Stimulated activated CD8-positive, alpha-beta memory T cell treated with anti-CD3 and anti-CD28 coated beads, Interleukin-7, amount 100 ng/mL, for 48 hours (primary cell): Measurements from ENCODE around the gene DNAI1.
"Not testable (repeated sequence)": the region's sequence is repeated elsewhere in the genome, so short reads cannot be mapped to it uniquely, and the experiment has no call there.

Source experiments
- DNase-seq, 2 donors: peaks; one replicate each; pipeline ENCODE4 v3.0.0-alpha.2; 2020; ENCODE audit warnings: low read depth in 1 of 2; ENCODE audit errors: extremely low read depth in 1 of 2

Gene DNAI1

DNA sequence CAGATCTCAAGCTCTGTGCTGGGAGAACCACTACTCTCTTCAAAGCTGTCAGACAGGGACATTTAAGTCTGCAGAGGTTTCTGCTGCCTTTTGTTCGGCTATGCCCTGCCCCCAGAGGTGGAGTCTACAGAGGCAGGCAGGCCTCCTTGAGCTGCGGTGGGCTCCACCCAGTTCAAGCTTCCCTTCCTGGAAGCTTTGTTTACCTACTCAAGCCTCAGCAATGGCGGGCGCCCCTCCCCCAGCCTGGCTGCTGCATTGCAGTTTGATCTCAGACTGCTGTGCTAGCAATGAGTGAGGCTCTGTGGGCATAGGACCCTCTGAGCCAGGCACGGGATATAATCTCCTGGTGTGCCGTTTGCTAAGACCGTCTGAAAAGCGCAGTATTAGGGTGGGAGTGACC lies 73.4 kb downstream of the DNAI1 start:
- not testable (repeated sequence) for DNase-seq

- DNase-seq, result no peak
Observed at GRCh38 chr9:34536685-34537084, 78.1 kb downstream of the DNAI1 start.

- DNase-seq, result no peak
Observed at GRCh38 chr9:34540827-34541226, 82.2 kb downstream of the DNAI1 start.

GRCh38 chr9:34541540-34541939 lies 82.9 kb downstream of the DNAI1 start:
- no peak for DNase-seq

DNA sequence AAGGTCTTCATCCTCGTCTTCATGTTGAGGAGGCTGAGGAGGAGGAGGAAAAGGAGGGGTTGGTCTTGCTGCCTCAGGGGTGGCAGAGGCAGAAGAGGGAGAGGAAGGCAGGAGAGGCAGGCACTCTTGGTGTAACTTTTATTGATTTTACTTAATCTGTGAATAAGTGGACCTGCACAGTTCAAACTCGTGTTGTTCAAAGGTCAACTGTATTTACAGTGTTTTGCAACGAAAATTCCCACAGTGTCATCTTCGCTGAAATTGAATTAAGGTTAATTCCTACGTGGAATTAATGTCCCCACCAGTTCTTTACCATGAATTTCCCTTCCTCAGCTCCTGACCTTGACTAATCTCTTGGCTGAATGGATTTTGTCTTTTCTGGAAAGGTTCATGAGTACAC lies 85.4 kb downstream of the DNAI1 start:
- DNase-seq, result no peak

DNA sequence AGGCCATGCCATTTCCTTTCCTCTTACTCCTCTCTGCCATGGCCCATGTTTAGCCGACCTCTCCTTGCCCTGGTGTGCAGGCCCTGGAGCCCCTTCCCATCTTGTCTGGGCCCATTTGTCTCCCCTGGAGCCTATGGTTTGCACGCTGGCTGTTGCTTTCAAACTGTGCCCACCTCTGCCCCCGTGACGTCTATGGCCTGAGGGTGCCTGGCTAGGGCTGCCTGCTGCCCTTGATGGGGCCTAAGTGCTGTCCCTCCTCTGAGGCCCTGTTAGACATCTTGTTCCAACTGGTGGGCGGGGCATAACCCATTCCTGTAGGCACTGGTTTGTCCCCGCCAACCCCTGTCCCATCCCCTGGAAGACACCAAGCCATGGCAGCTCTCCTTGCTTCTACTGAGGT lies 86.9 kb downstream of the DNAI1 start:
- DNase-seq, result no peak

DNA sequence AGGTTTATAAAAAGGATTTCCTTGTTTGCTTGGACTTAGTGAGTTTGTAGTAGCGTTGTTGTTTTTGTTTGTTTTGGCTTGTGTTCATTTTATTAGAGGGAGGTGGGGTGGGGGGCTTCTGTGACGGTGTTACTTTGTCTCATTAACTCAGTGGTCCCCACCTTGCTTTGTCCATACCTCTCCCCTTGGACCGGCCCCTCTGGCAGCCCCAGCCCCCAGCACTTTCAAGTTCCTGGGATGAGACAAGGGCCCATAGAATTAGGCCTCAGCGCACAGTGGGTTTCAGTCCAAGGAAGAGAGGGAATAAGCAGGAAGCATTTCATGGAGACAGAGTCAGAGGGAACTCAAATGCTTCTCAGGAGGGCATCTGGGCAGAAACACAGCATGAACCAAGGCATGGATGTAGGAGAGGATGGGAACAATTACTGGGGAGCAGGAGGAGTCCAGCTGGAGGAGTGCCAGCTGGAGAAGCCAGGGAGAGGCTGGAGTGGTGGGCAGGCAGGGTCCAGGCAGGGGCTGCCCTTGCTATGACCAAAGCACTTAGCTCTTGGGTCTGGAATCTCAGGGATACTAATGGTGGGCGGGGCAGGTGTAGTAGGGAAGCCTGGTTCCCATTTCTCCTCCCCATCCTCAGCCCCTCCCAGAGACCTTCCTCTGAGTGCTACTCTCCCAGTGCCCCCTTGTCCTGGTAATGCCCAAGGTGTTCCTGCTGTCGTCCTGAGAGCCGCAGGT lies 87.7 kb downstream of the DNAI1 start:
- no peak for DNase-seq

- peak; percentile 21 to 59 for DNase-seq
Observed at GRCh38 chr9:34546834-34547827, 88.5 kb downstream of the DNAI1 start.

DNA sequence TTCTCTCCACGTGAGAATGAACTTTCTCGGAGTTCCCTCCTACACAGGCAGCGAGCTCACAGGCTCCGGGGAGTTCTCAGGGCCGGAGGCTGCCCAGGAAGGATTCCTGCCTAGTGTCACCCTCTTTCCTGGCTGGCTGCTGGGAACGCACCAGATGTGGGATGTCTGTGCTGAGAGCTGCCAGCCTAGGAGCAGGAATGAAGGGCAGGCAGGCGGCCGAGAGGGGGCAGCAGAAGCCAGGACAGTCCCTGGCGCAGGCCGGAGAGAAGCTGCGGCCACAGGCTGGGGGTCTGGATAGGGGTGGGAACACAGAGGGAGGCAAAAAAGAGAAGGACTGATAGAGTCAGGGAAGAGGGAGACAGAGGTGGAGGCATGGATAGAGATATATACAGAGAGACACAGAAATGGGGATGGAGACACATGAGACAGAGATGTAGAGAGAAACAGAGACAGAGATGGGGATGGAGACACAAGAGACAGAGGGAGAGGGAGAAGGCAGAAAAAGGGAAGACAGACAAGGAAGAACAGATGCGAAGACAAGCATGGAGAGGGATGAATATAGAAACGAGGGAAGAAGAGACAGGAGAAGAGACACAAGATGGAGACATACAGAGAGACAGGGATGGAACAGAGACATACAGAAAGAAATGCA lies 89.5 kb downstream of the DNAI1 start:
- no peak for DNase-seq

DNA sequence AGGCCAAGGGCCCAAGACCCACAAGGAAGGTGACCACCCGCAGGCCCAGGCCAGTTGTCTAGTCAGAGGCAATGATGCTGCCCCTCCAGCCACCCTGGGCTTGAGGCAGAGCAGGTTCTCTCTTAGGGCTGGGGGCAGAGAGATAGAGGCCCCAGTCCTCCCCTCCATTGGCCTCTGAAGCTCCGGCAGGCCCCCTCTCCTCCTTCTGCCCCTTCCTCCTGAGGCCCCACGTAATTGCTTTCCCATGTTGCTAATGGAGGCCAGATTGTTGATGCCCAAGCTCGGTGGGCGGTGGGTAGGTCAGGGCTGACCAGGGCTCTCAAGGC lies 90.8 kb downstream of the DNAI1 start:
- no peak for DNase-seq

DNA sequence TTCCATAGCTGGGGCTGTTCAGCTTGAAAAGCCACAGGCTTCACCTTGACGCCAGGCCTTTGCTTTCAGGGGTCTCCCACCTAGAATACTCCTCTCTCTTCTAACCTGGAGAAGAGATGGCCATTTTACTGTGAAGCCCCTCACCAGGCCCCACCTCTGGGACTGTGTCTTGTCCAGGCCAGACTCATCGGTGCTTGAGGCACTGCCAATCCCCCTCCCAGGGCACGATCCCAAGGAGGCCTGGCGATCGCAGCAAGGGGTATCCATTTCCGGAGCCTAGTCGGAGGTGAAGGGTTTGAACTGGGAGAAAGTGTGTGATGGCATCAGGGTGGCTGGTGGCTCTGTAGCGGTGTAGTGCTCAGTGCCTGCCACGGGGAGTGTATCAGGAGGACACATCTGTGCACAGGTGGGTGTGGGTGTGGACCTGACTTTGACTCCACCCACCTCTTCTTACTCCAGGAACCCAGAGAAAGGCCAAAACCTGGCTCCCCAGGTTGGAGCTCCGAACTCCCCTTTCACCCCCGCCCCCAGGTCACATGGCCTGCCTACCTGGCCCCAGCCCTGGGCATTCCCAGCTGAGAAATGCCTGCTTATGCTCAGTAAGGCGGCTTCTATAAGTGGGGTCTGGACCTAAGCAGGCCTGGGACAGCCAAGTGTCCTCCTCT lies 91.5 kb downstream of the DNAI1 start:
- DNase-seq, result no peak

- DNase-seq, result no peak
Observed at GRCh38 chr9:34550681-34551270, 92.2 kb downstream of the DNAI1 start.

DNA sequence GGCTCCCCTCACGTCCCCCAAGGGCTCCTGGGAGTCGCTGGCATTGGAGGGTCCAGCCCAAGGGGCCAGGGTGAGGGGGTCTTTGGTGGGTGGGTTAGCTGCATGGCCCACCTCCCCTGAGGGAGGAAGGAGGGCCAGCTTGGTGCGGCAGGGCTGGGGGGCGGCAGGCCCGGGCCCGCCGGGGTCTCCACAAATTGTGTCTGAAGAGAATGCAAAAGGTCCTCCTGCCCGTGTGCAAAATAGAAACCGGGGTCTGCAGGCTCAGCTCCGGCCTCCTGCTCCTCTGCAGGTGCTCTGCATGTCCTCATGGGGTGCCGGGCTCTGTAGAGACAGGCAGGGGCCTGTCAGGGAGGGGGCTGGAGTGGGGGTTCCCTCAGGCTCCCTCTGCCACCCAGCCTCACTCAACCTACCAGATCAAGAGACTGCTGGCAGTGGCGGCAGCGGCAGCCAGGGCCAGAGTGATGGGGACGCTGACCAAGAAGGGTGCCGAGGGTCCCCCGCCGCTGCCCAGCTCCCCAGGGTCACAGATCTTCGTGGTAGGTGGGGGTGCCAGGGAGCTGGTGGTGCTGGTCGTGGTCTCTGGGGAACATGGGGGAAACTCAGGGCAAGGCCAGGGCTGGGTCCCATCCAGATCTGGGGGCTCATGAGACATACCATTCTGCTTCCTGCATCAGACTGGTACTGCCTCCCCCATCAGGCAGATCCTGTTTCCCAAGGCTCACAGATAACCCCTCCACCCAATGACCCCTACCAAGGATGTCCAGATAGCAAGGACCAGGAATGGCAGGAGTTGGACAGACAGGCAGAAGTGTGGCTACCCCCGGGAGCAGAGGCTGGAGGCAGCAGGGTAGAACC lies 93.4 kb downstream of the DNAI1 start:
- DNase-seq, result no peak

- no peak for DNase-seq
Observed at GRCh38 chr9:34552606-34552981, 94.0 kb downstream of the DNAI1 start.

DNA sequence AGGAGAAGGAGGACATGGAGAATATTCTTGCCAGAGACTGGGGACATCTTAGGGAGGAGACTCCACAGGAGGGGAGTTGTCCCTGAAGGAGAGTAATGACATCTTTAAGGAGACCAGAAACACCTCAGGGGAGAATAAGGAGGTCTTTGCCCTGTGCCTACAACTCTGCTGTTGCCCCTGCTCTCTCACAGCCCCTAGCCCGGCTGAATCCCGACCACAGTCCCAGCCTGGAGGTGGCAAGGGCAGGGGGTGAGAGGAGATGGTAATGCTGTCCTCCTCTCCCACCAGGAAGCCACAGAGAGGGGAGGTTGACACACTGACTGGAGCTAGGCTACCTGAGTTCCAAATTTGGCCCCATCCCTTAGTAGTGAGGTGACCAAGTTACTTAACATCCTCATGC lies 94.4 kb downstream of the DNAI1 start:
- DNase-seq, result no peak

DNA sequence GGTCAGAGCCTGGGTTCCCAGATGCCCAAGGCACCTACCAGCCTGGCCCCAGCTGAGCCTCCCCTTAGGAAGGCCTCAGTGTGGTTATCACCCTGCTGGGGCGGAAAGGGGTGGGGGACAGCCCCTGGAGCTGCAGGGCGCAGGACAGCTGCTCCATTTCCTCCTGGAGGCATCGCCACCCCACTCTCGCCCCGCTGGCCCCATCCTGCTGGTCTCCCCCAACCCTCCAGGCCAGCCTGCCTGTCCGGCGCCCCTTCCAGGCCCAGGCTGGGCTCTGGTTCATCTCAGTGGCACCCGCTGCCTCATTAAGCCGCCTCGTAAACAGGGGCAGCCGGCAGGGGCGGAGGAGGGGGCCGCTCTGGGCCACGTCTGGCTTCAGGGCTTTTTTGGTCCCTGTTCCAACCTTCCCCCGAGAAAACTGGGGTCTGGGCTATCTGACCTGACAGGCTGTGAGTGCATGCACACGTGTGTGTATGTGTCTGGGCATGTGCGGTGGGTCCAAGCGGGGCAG lies 95.0 kb downstream of the DNAI1 start:
- DNase-seq, result no peak

- no peak for DNase-seq
Observed at GRCh38 chr9:34554211-34555001, 95.8 kb downstream of the DNAI1 start.

DNA sequence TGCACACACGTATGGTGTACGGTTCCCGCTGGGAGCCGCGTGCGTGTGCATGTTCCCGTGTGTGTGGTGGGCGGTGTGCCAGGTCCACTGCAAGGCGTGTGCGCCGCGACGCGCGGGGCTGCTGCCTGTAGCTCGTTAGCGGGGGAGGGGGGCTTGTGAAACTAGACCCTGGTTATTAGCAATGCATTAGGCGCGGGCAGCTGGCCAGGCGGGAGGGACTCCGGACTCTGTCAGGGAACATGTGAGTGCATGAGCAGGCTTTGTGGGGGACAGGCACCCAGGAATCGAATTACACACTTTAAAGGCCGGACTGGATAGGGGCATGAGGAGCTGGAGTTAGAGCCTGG lies 96.4 kb downstream of the DNAI1 start:
- DNase-seq, result no peak

DNA sequence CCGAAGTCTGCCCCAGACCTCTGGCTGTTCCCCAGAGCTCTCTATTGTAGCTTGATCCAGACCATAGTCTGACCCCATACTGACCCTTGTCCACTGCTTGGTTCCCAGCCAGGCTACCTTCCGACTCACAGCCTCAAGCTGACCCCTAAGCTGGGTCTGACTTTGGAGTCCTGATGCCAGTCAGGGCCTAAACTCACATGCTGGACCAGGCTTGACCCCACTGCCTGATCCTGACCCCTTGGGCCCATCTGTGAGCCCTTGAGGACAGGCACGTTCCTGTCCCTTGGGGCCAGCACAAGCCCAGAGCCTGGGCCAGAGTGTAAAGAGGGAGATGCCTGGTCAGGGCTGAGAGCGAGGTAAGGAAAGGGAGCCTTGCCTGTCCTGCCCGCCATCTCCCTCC lies 96.9 kb downstream of the DNAI1 start:
- no peak for DNase-seq
